ENCODE data around the gene GPR85. TPM values are rescaled to one million over a fixed set of nuclear protein-coding genes. Genes with fewer than 3 reads are reported as not detected.

Gene GPR85
- total RNA-seq (2022; extraction: Qiagen RNA extraction; ENCODE audit: low read depth): not detected in 5 replicates

GRCh38 chr7:113086431-113086888 lies at the start of gene GPR85:
Gene GPR85 (minus strand): TSS chr7:113086827. CDS start chr7:113084721, 2,106 bp downstream.

GRCh38 chr7:113118074-113118959 lies 31.7 kb upstream of the GPR85 start, which contains the start of gene SMIM30:
Gene SMIM30 (minus strand): TSS chr7:113118554. CDS start chr7:113117578, 976 bp downstream.

Other genes with a start within 250 kb of the GPR85 start
- gene SMIM30, start 31.7 kb upstream of the GPR85 start, total RNA-seq (2022; extraction: Qiagen RNA extraction; ENCODE audit: low read depth): 30.1 to 41.8 TPM (median 34.5 TPM) in 5 replicates